Astrocyte (in vitro differentiated cells and primary cell): ENCODE measurements around the gene CELF5. TPM values are rescaled to one million over a fixed set of nuclear protein-coding genes. Genes with fewer than 3 reads are reported as not detected.

Source experiments
- DNase-seq: peaks from one replicate; pipeline ENCODE4 v3.0.0-alpha.2; 2010; ENCODE audit warnings: low read depth
- FAIRE-seq: peaks from 2 replicates; lab custom pipeline; 2011; peaks lifted over from hg19 to GRCh38; lab: Jason Lieb, UNC
- H2AFZ ChIP-seq: 2 replicates; pipeline ENCODE4 v1.6.0; 2012; ENCODE audit warnings: low read depth, low read length, inconsistent platforms
- H3K27ac ChIP-seq: 2 replicates; pipeline ENCODE4 v1.5.1; 2011; ENCODE audit warnings: low read depth, low read length, inconsistent platforms
- H3K27me3 ChIP-seq: 2 replicates; pipeline ENCODE4 v1.6.0; 2011; ENCODE audit warnings: low read length, inconsistent platforms; ENCODE audit not compliant: insufficient read depth
- H3K36me3 ChIP-seq: 2 replicates; pipeline ENCODE4 v1.5.1; 2011; ENCODE audit warnings: low read length, inconsistent platforms; ENCODE audit not compliant: insufficient read depth
- H3K4me1 ChIP-seq: 2 replicates; pipeline ENCODE4 v1.5.1; 2011; ENCODE audit warnings: low read length, inconsistent platforms; ENCODE audit not compliant: insufficient read depth
- H3K4me2 ChIP-seq: 2 replicates; pipeline ENCODE4 v1.6.0; 2012; ENCODE audit warnings: low read length, inconsistent platforms
- H3K4me3 ChIP-seq: 2 replicates; pipeline ENCODE4 v1.5.1; 2011; ENCODE audit warnings: low read depth, mild to moderate bottlenecking, low read length, inconsistent platforms; ENCODE audit not compliant: insufficient read depth
- H3K79me2 ChIP-seq: 2 replicates; pipeline ENCODE4 v1.6.0; 2012; ENCODE audit warnings: mild to moderate bottlenecking, low read length, inconsistent platforms; ENCODE audit not compliant: insufficient read depth
- H3K9ac ChIP-seq: 2 replicates; pipeline ENCODE4 v1.6.0; 2012; ENCODE audit warnings: mild to moderate bottlenecking, low read length, inconsistent platforms
- H3K9me3 ChIP-seq: 2 replicates; pipeline ENCODE4 v1.5.1; 2012; ENCODE audit warnings: low read depth, mild to moderate bottlenecking, low read length, inconsistent platforms; ENCODE audit not compliant: insufficient read depth
- H4K20me1 ChIP-seq: 2 replicates; pipeline ENCODE4 v1.6.0; 2012; ENCODE audit warnings: low read length, inconsistent platforms; ENCODE audit not compliant: insufficient read depth
- H3K27ac Mint-ChIP-seq: one replicate; pipeline ENCODE4 v1.8.0; 2021; ENCODE audit warnings: mild to moderate bottlenecking, mixed read lengths; ENCODE audit not compliant: unreplicated experiment
- H3K27me3 Mint-ChIP-seq: one replicate; pipeline ENCODE4 v1.8.0; 2021; ENCODE audit warnings: low read depth, mixed read lengths; ENCODE audit not compliant: unreplicated experiment
- H3K36me3 Mint-ChIP-seq: one replicate; pipeline ENCODE4 v1.8.0; 2021; ENCODE audit warnings: low read depth, mixed read lengths; ENCODE audit not compliant: unreplicated experiment
- H3K4me1 Mint-ChIP-seq: one replicate; pipeline ENCODE4 v1.8.0; 2021; ENCODE audit warnings: low read depth, mixed read lengths; ENCODE audit not compliant: unreplicated experiment
- H3K4me3 Mint-ChIP-seq: one replicate; pipeline ENCODE4 v1.8.0; 2021; ENCODE audit warnings: mild to moderate bottlenecking, moderate library complexity, mixed read lengths; ENCODE audit not compliant: unreplicated experiment
- H3K9me3 Mint-ChIP-seq: one replicate; pipeline ENCODE4 v1.8.0; 2021; ENCODE audit warnings: mild to moderate bottlenecking, mixed read lengths; ENCODE audit not compliant: unreplicated experiment
- EZH2 ChIP-seq: IDR thresholded peaks from 2 replicates; pipeline ENCODE4 v1.6.1; 2012; ENCODE audit warnings: mild to moderate bottlenecking, low read length, inconsistent platforms; ENCODE audit not compliant: insufficient read depth
- total RNA-seq: library from RNA; stranded (reverse); gene quantifications from 2 replicates; pipeline ENCODE4 v1.2.1, GENCODE V29; 2021
- TF ChIP-seq, protein P1 (sequence below): IDR thresholded peaks from 2 replicates; pipeline ENCODE4 v1.5.1; 2011; ENCODE audit warnings: low read depth, mild to moderate bottlenecking, inconsistent platforms, low read length, moderate library complexity; ENCODE audit not compliant: insufficient read depth

Gene CELF5
- total RNA-seq, 1 donor from 2014 or later = 1.2 TPM

DNA sequence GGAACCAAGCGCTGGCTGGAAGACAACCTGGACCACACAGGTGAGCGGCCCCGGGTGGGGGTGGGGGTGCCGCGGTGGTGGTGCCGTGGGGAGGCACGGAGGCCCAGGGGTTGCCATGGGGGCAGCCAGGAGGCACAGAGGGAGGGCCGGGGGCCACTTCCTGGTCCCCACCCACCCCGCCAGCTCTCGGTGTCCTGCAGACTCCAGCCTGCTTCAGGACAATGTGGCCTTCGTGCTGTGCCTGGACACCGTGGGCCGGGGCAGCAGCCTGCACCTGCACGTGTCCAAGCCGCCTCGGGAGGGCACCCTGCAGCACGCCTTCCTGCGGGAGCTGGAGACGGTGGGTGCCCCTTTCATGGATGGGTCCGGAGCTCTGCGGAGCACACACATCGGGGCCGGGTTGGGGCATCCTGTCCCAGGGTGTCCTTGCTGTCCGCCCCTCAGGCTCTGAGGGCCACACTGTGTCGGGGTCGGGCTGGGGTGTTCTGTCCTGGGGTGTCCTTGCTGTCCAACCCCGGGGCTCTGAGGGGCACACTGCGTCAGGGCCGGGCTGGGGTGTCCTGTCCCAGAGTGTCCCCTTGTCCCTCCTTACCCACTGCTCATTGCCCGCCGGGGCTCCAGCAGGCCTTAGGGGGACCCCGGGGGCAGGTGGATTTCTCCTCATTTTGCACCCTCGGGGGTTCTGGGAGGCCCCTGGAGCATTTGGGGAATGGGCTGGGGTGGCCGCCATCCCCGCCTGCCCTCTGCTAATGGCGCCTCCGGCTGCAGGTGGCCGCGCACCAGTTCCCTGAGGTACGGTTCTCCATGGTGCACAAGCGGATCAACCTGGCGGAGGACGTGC lies 20.4 kb upstream of the CELF5 start:
- H3K36me3 Mint-ChIP-seq = peaks cover 5% of the 10 kb centered on the region
- no peak for TF ChIP-seq EZH2
- TF ChIP-seq, protein P1, sequence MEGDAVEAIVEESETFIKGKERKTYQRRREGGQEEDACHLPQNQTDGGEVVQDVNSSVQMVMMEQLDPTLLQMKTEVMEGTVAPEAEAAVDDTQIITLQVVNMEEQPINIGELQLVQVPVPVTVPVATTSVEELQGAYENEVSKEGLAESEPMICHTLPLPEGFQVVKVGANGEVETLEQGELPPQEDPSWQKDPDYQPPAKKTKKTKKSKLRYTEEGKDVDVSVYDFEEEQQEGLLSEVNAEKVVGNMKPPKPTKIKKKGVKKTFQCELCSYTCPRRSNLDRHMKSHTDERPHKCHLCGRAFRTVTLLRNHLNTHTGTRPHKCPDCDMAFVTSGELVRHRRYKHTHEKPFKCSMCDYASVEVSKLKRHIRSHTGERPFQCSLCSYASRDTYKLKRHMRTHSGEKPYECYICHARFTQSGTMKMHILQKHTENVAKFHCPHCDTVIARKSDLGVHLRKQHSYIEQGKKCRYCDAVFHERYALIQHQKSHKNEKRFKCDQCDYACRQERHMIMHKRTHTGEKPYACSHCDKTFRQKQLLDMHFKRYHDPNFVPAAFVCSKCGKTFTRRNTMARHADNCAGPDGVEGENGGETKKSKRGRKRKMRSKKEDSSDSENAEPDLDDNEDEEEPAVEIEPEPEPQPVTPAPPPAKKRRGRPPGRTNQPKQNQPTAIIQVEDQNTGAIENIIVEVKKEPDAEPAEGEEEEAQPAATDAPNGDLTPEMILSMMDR = no peak
- no peak for FAIRE-seq

DNA sequence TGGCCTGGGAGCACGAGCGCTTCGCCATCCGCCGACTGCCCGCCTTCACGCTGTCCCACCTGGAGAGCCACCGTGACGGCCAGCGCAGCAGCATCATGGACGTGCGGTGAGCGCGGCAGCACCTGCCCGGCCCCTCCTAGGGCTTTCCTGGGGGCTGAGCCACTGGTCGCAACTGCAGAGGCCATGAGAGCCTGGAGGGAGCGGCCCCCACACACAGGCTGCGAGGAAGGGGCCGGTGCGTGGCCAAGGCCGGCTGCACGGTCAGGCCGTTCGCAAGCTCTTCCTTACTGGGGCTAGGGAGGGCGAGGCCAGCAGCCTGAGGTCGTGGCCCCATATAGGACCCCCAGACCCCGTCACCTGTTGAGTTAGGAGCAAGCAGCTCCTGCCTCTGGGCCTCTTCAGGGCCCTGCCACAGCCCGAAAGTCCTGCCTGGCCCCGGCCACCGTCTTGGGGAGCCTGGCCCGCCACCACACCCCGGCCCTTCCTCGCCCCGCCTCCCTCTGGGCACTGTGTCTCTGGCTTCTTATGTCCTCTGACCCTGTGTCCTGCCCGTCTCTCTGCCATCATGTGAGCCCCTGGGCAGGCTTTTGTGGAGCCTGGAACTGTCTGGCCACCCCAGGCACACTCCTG lies 19.7 kb upstream of the CELF5 start:
- H3K79me2 ChIP-seq = no peaks in the 10 kb centered on the region
- H4K20me1 ChIP-seq = no peaks in the 10 kb centered on the region
- no peak overlapping the region for H3K4me2 ChIP-seq
- no peak overlapping the region for H3K27ac Mint-ChIP-seq
- no peak for FAIRE-seq
- no peaks in the 10 kb centered on the region for H3K4me1 Mint-ChIP-seq
- H2AFZ ChIP-seq = no peak overlapping the region
- H3K36me3 Mint-ChIP-seq = peaks cover 8% of the 10 kb centered on the region
- H3K27ac ChIP-seq = no peak overlapping the region
- no peaks in the 10 kb centered on the region for H3K9me3 Mint-ChIP-seq
- DNase-seq = no peak
- TF ChIP-seq, protein P1 = no peak
- TF ChIP-seq EZH2 = no peak
- no peaks in the 10 kb centered on the region for H3K36me3 ChIP-seq
- no peaks in the 10 kb centered on the region for H3K27me3 ChIP-seq
- H3K4me3 Mint-ChIP-seq = no peak overlapping the region
- no peaks in the 10 kb centered on the region for H3K4me1 ChIP-seq
- H3K9ac ChIP-seq = no peak overlapping the region
- no peaks in the 10 kb centered on the region for H3K9me3 ChIP-seq
- no peaks in the 10 kb centered on the region for H3K27me3 Mint-ChIP-seq
- H3K4me3 ChIP-seq = no peak overlapping the region

More for the DNA sequence above, 20.4 kb upstream of the CELF5 start:
- H3K9me3 ChIP-seq = no peaks in the 10 kb centered on the region
- H2AFZ ChIP-seq = no peak overlapping the region
- H3K4me1 Mint-ChIP-seq = no peaks in the 10 kb centered on the region
- H3K4me1 ChIP-seq = no peaks in the 10 kb centered on the region
- H3K79me2 ChIP-seq = no peaks in the 10 kb centered on the region
- no peak overlapping the region for H3K27ac Mint-ChIP-seq
- H4K20me1 ChIP-seq = no peaks in the 10 kb centered on the region
- H3K9ac ChIP-seq = no peak overlapping the region
- no peak overlapping the region for H3K4me3 ChIP-seq
- H3K36me3 ChIP-seq = no peaks in the 10 kb centered on the region
- no peak for DNase-seq
- no peak overlapping the region for H3K4me2 ChIP-seq
- H3K27me3 ChIP-seq = no peaks in the 10 kb centered on the region
- H3K4me3 Mint-ChIP-seq = no peak overlapping the region
- H3K27me3 Mint-ChIP-seq = no peaks in the 10 kb centered on the region
- H3K27ac ChIP-seq = no peak overlapping the region
- no peaks in the 10 kb centered on the region for H3K9me3 Mint-ChIP-seq
